ENCODE data around the gene PDP2.
"Not testable (repeated sequence)": the region's sequence is repeated elsewhere in the genome, so short reads cannot be mapped to it uniquely, and the experiment has no call there.

Gene PDP2

GRCh38 chr16:66934138-66934838 is 54.0 kb downstream of the PDP2 start, which contains the start of gene CIAO2B:
Gene CIAO2B, minus strand, starts transcription at chr16:66934402. Its CDS starts 38 bp downstream, at chr16:66934364.
- Histone ChIP-seq H3K4me2 (ENCODE audit: low read length) (peak within 1 kb of the TSS; percentile 100), H3K36me3 (ENCODE audit: control insufficient read depth, insufficient read depth, low read length) (no peaks in the 10 kb centered on the region), H3K9me3 (ENCODE audit: control insufficient read depth, low read length) (no peaks in the 10 kb centered on the region), H3K79me2 (peaks cover 13% of the 10 kb centered on the region), H2AFZ (peak within 1 kb of the TSS; percentile 92), H3K9ac (peak within 1 kb of the TSS; percentile 98), H3K4me1 (peaks cover 17% of the 10 kb centered on the region), H3K4me3 (ENCODE audit: low read depth, low read length) (peak within 1 kb of the TSS; percentile 99), H3K27me3 (ENCODE audit: control insufficient read depth, insufficient read depth, low read length) (no peaks in the 10 kb centered on the region), H3K27ac (peak within 1 kb of the TSS; percentile 98)
- TF ChIP-seq CTCF (IDR thresholded peaks at IDR 0.05) = no peak

DNA sequence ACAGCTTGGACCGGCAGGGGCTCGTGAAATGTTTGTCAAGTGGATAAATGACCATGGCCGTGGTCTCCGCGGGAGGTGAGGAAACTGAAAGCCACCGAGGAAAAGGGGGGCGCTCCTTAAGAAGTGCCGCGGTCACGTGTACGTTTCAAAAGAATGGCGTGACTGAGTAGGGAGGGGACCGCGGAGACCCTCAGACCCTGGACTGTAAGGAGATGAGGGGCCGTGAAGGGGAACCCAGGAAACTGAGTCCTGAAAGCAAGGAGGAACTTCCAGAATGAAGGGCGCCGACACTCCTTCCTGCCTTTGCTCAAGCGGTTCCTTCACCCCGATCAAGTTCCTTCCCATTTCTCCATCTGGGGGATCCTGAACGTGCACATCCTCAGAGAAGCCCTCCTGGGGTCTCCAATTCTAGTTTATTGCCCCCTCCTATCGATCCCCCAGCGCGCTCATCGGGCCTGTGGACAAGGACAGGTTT is 54.6 kb downstream of the PDP2 start:
- not testable (repeated sequence) for H3K9me3 ChIP-seq (ENCODE audit: control insufficient read depth, low read length); H3K27me3 ChIP-seq (ENCODE audit: control insufficient read depth, insufficient read depth, low read length); H3K36me3 ChIP-seq (ENCODE audit: control insufficient read depth, insufficient read depth, low read length)
- peaks cover 17% of the 10 kb centered on the region for H3K4me1 ChIP-seq
- peak overlapping the region; percentile 98 for H3K9ac ChIP-seq
- peaks cover 13% of the 10 kb centered on the region for H3K79me2 ChIP-seq
- H3K4me2 ChIP-seq (ENCODE audit: low read length) = peak overlapping the region; percentile 100
- peak overlapping the region; percentile 98 for H3K27ac ChIP-seq
- H3K4me3 ChIP-seq (ENCODE audit: low read depth, low read length) = peak overlapping the region; percentile 99
- H2AFZ ChIP-seq = peak overlapping the region; percentile 92

DNA sequence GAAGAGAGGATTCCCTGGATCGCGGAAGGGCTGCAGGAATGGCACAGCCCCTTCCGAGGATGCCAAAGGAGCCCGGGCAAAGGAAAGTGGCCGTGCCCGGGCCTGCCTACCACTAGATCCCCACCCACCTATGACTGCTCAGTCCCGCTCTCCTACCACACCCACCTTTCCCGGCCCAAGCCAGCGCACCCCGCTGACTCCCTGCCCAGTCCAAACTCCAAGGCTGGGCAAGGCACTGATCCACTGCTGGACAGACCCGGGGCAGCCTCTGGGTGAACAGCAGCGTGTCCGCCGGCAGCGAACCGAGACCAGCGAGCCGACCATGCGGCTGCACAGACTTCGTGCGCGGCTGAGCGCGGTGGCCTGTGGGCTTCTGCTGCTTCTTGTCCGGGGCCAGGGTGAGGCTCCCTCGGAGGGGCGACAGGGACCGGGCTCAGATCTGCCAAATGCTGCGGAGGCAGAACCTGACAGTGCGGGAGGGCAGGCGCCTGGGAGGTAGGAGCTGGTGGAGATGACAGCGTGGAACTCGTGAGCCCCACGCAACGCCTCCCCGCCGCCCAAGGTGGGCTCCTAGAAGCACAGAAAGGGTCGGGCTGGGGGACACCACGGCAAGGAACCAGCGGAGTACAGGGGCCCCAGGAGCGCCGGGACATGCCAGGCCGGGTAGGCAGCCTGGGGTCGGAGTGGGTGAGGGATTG is 55.1 kb downstream of the PDP2 start, which contains the start of gene CES2:
CES2 (plus strand) TSS at position 203 of the 698 bp plus-strand sequence; CDS start at position 323, 120 bp downstream.
- Histone ChIP-seq H3K36me3 (ENCODE audit: control insufficient read depth, insufficient read depth, low read length) (no peaks in the 10 kb centered on the region), H3K9ac (peak within 1 kb of the TSS; percentile 98), H3K9me3 (ENCODE audit: control insufficient read depth, low read length) (no peaks in the 10 kb centered on the region), H3K4me3 (ENCODE audit: low read depth, low read length) (peak within 1 kb of the TSS; percentile 99), H3K4me1 (peaks cover 14% of the 10 kb centered on the region), H2AFZ (peak within 1 kb of the TSS; percentile 92), H3K79me2 (peaks cover 13% of the 10 kb centered on the region), H3K4me2 (ENCODE audit: low read length) (peak within 1 kb of the TSS; percentile 100), H3K27me3 (ENCODE audit: control insufficient read depth, insufficient read depth, low read length) (no peaks in the 10 kb centered on the region), H3K27ac (peak within 1 kb of the TSS; percentile 98)
- TF ChIP-seq CTCF (IDR thresholded peaks at IDR 0.05) = no peak

- Histone ChIP-seq H3K79me2 (peaks cover 13% of the 10 kb centered on the region), H3K36me3 (ENCODE audit: control insufficient read depth, insufficient read depth, low read length) (no peaks in the 10 kb centered on the region), H3K9me3 (ENCODE audit: control insufficient read depth, low read length) (no peaks in the 10 kb centered on the region), H3K4me2 (ENCODE audit: low read length) (no peak overlapping the region), H3K27ac (no peak overlapping the region), H3K27me3 (ENCODE audit: control insufficient read depth, insufficient read depth, low read length) (no peaks in the 10 kb centered on the region), H3K4me3 (ENCODE audit: low read depth, low read length) (no peak overlapping the region), H3K4me1 (peaks cover 14% of the 10 kb centered on the region), H2AFZ (no peak overlapping the region), H3K9ac (no peak overlapping the region)
- TF ChIP-seq CTCF (IDR thresholded peaks at IDR 0.05) = no peak
These were observed 56.1 kb downstream of the PDP2 start for GRCh38 chr16:66936462-66936861.

DNA sequence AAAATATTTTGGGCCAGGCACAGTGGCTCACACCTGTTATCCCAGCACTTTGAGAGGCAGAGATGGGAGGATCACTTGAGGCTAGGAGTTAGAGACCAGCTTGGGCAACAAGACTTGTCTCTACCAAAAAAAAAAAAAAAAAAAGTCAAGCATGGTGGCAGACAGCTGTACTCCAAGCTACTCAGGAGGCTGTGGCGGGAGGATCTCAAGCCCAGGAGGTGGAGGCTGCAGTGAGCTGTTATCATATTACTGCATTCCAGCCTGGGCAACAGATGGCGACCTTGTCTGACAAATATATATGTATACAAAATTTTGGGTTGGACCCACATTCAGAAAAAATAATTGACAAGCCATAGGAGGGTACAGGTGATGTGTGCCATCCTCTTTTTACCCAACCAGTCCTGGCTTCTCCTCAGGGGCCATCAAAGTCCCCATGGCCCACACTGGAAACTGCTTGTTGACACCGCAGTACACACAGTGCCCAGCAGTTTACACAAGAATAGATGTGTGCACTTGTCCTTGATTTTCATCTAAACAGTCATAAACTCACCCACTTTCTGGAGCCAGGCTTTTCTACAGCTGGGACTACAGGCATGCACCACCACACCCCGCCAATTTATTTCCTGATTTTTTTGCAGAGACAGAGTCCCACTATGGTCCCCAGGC is 56.7 kb downstream of the PDP2 start:
- no peak for TF ChIP-seq CTCF (IDR thresholded peaks at IDR 0.05)
- no peak overlapping the region for H3K4me3 ChIP-seq (ENCODE audit: low read depth, low read length)
- no peak overlapping the region for H3K4me2 ChIP-seq (ENCODE audit: low read length)
- no peak overlapping the region for H2AFZ ChIP-seq
- no peaks in the 10 kb centered on the region for H3K36me3 ChIP-seq (ENCODE audit: control insufficient read depth, insufficient read depth, low read length)
- H3K27me3 ChIP-seq (ENCODE audit: control insufficient read depth, insufficient read depth, low read length) = no peaks in the 10 kb centered on the region
- H3K9ac ChIP-seq = no peak overlapping the region
- peaks cover 13% of the 10 kb centered on the region for H3K79me2 ChIP-seq
- H3K4me1 ChIP-seq = peaks cover 14% of the 10 kb centered on the region
- no peaks in the 10 kb centered on the region for H3K9me3 ChIP-seq (ENCODE audit: control insufficient read depth, low read length)
- H3K27ac ChIP-seq = no peak overlapping the region

All from parathyroid adenoma (tissue), 2 donors.